MCF 10A (cell line): ENCODE results near the gene SCYGR3. TPM values are rescaled to one million over a fixed set of nuclear protein-coding genes. Genes with fewer than 3 reads are reported as not detected.

Source experiments
- BruUV-seq: library from RNA; stranded (reverse); fragments of 400-500 nt; replicated peaks from 2 replicates; lab custom pipeline; 2021; lab: Mats Ljungman, UMichigan
- CTCF ChIA-PET: fragments of 300-600 bp; sonication (Branson Sonifier 250); formaldehyde crosslinking; extraction: SDS; loops from one replicate; lab custom pipeline; 2021; ENCODE audit warnings: antibody characterized with exemption, inconsistent platforms; lab: Yijun Ruan, JAX
- POLR2A ChIA-PET: fragments of 300-600, 350-650 bp; sonication (Branson Sonifier 250); formaldehyde crosslinking; extraction: SDS; loops from one replicate; lab custom pipeline; 2020; ENCODE audit warnings: antibody characterized with exemption, inconsistent platforms; lab: Yijun Ruan, JAX
- DNase-seq: peaks from one replicate; pipeline ENCODE4 v3.0.0-alpha.2; 2018; ENCODE audit not compliant: unreplicated experiment
- H3K27ac Mint-ChIP-seq: one replicate; pipeline ENCODE4 v1.8.0; 2022; ENCODE audit warnings: mild to moderate bottlenecking, low read depth, mixed read lengths; ENCODE audit not compliant: unreplicated experiment
- H3K27me3 Mint-ChIP-seq: one replicate; pipeline ENCODE4 v1.8.0; 2022; ENCODE audit warnings: mixed read lengths; ENCODE audit not compliant: insufficient read depth, unreplicated experiment
- H3K36me3 Mint-ChIP-seq: one replicate; pipeline ENCODE4 v1.8.0; 2022; ENCODE audit warnings: mild to moderate bottlenecking, moderate library complexity, mixed read lengths; ENCODE audit not compliant: insufficient read depth, unreplicated experiment
- H3K4me1 Mint-ChIP-seq: one replicate; pipeline ENCODE4 v1.8.0; 2022; ENCODE audit warnings: mixed read lengths; ENCODE audit not compliant: insufficient read depth, unreplicated experiment
- H3K4me3 Mint-ChIP-seq: one replicate; pipeline ENCODE4 v1.8.0; 2022; ENCODE audit warnings: mild to moderate bottlenecking, moderate library complexity, mixed read lengths; ENCODE audit not compliant: unreplicated experiment
- H3K9me3 Mint-ChIP-seq: one replicate; pipeline ENCODE4 v1.8.0; 2022; ENCODE audit warnings: mixed read lengths; ENCODE audit not compliant: unreplicated experiment
- CTCF ChIP-seq: fragments of 200-600 bp; IDR thresholded peaks from one replicate; pipeline ENCODE4 v1.8.0; 2022; ENCODE audit warnings: antibody characterized with exemption, mild to moderate bottlenecking; ENCODE audit not compliant: unreplicated experiment
- intact Hi-C: fragments of 100-400 bp; cut with micrococcal nuclease; formaldehyde crosslinking; loops from 2 replicates; pipeline ENCODE4 v1.14.1; 2022
- total RNA-seq: library from RNA; stranded (reverse); gene quantifications from 2 replicates; pipeline ENCODE4 v1.2.3, GENCODE V29; 2022

SCYGR3 gene
- total RNA-seq, 1 experiment from 2014 or later = not detected

- intact Hi-C loops = no loop called here
- Mint-ChIP-seq H3K36me3 (no peaks in the 10 kb centered on the region), H3K27ac (no peak overlapping the region), H3K9me3 (no peaks in the 10 kb centered on the region), H3K4me3 (no peak overlapping the region), H3K27me3 (no peaks in the 10 kb centered on the region), H3K4me1 (no peaks in the 10 kb centered on the region)
- DNase-seq = no peak
- ChIA-PET CTCF (no interaction called here), POLR2A (no interaction called here)
- no peak for TF ChIP-seq CTCF
- no TSS peak for BruUV-seq
Measured at GRCh38 chr2:227629435-227629834, 14.8 kb upstream of the SCYGR3 start.

GRCh38 chr2:227627769-227628168 lies 13.1 kb upstream of the SCYGR3 start:
- Mint-ChIP-seq H3K9me3 (no peaks in the 10 kb centered on the region), H3K36me3 (no peaks in the 10 kb centered on the region), H3K27ac (no peak overlapping the region), H3K4me1 (peaks cover 5% of the 10 kb centered on the region), H3K4me3 (no peak overlapping the region), H3K27me3 (no peaks in the 10 kb centered on the region)
- POLR2A ChIA-PET = no interaction called here
- intact Hi-C loops = no loop called here
- no peak for TF ChIP-seq CTCF
- no TSS peak for BruUV-seq
- CTCF ChIA-PET = interaction anchor here (0.7 kb wide), 1 partner anchor 18 kb away, joined by 3 read pairs; no protein-coding TSS in a partner anchor
- DNase-seq = no peak

- H3K4me1 Mint-ChIP-seq = peaks cover 5% of the 10 kb centered on the region
- POLR2A ChIA-PET = no interaction called here
- no peak for TF ChIP-seq CTCF
- H3K36me3 Mint-ChIP-seq = no peaks in the 10 kb centered on the region
- no TSS peak for BruUV-seq
- CTCF ChIA-PET = interaction anchor here (1.0 kb wide), 1 partner anchor 32 kb away, joined by 3 read pairs; no protein-coding TSS in a partner anchor
- no peak for DNase-seq
- no peak overlapping the region for H3K4me3 Mint-ChIP-seq
- no peaks in the 10 kb centered on the region for H3K27me3 Mint-ChIP-seq
- H3K27ac Mint-ChIP-seq = no peak overlapping the region
- intact Hi-C loops = no loop called here
- no peaks in the 10 kb centered on the region for H3K9me3 Mint-ChIP-seq
Measured at GRCh38 chr2:227626580-227627151, 12.0 kb upstream of the SCYGR3 start.

GRCh38 chr2:227625420-227625819 lies 10.8 kb upstream of the SCYGR3 start:
- H3K36me3 Mint-ChIP-seq = no peaks in the 10 kb centered on the region
- no peaks in the 10 kb centered on the region for H3K27me3 Mint-ChIP-seq
- no peak for TF ChIP-seq CTCF
- intact Hi-C loops = no loop called here
- CTCF ChIA-PET = no interaction called here
- H3K4me3 Mint-ChIP-seq = no peak overlapping the region
- H3K4me1 Mint-ChIP-seq = peaks cover 5% of the 10 kb centered on the region
- no peaks in the 10 kb centered on the region for H3K9me3 Mint-ChIP-seq
- DNase-seq = no peak
- POLR2A ChIA-PET = no interaction called here
- no TSS peak for BruUV-seq
- H3K27ac Mint-ChIP-seq = no peak overlapping the region
